Liver (tissue), 9 donors: Measurements from ENCODE around the gene ACSBG1. TPM values are rescaled to one million over a fixed set of nuclear protein-coding genes. Genes with fewer than 3 reads are reported as not detected.

Experiments
- DNase-seq: peaks from one replicate; pipeline ENCODE4 v3.0.0-alpha.2; 2017; ENCODE audit warnings: low spot score
- H3K27ac ChIP-seq, 2 donors: one replicate each; pipeline ENCODE4 v1.7.0; 2013; ENCODE audit warnings: inconsistent platforms in 2 of 2, low read length in 2 of 2, control low read depth in 1 of 2, low read depth in 1 of 2, mild to moderate bottlenecking in 1 of 2
- H3K27me3 ChIP-seq, 4 donors: one replicate each; pipeline versions ENCODE4 v1.6.1 to v1.7.0; 2013; ENCODE audit warnings: low read length in 3 of 4, inconsistent platforms in 1 of 4, mild to moderate bottlenecking in 1 of 4, moderate library complexity in 1 of 4; ENCODE audit not compliant: control insufficient read depth in 4 of 4, insufficient read depth in 4 of 4
- H3K36me3 ChIP-seq, 4 donors: one replicate each; pipeline versions ENCODE4 v1.6.1 to v1.7.0; 2013; ENCODE audit warnings: low read length in 3 of 4, mild to moderate bottlenecking in 3 of 4, low read depth in 1 of 4, moderate library complexity in 1 of 4; ENCODE audit not compliant: control insufficient read depth in 4 of 4, insufficient read depth in 3 of 4
- H3K4me1 ChIP-seq, 4 donors: one replicate each; pipeline versions ENCODE4 v1.6.1 to v1.7.0; 2013; ENCODE audit warnings: low read length in 3 of 4, mild to moderate bottlenecking in 3 of 4, moderate library complexity in 1 of 4; ENCODE audit not compliant: control insufficient read depth in 4 of 4, insufficient read depth in 4 of 4
- H3K4me3 ChIP-seq, 3 donors: one replicate each; pipeline versions ENCODE4 v1.6.1 to v1.7.0; 2013; ENCODE audit warnings: low read length in 3 of 3, control low read depth in 1 of 3, low read depth in 1 of 3, mild to moderate bottlenecking in 1 of 3
- H3K9ac ChIP-seq, 2 donors: one replicate each; pipeline ENCODE4 v1.7.0; 2013; ENCODE audit warnings: low read length in 2 of 2, mild to moderate bottlenecking in 2 of 2, moderate library complexity in 2 of 2, control low read depth in 1 of 2, low read depth in 1 of 2
- H3K9me3 ChIP-seq, 4 donors: one replicate each; pipeline versions ENCODE4 v1.6.1 to v1.7.0; 2013; ENCODE audit warnings: low read length in 3 of 4; ENCODE audit not compliant: control insufficient read depth in 4 of 4
- ATF3 ChIP-seq: IDR thresholded peaks from 2 replicates; pipeline ENCODE4 v1.6.1; 2016; ENCODE audit warnings: antibody characterized with exemption
- EGR1 ChIP-seq, 2 donors: IDR thresholded peaks; 2 replicates each; pipeline ENCODE4 v1.6.1; 2016 to 2018; ENCODE audit warnings: antibody characterized with exemption in 2 of 2, low read depth in 2 of 2
- FOXA1 ChIP-seq: IDR thresholded peaks from 2 replicates; pipeline ENCODE4 v1.6.1; 2016; ENCODE audit warnings: antibody characterized with exemption
- FOXA2 ChIP-seq: IDR thresholded peaks from 2 replicates; pipeline ENCODE4 v1.6.1; 2016; ENCODE audit warnings: antibody characterized with exemption
- GABPA ChIP-seq, 2 donors: IDR thresholded peaks in 1 of 2; conservative IDR thresholded peaks in 1 of 2; 2 replicates each; pipeline ENCODE4 v1.6.1; 2016; ENCODE audit warnings: antibody characterized with exemption in 2 of 2, mild to moderate bottlenecking in 1 of 2, moderate library complexity in 1 of 2
- HNF4A ChIP-seq, 2 donors: conservative IDR thresholded peaks; 2 replicates each; pipeline ENCODE4 v1.6.1; 2016; ENCODE audit warnings: antibody characterized with exemption in 2 of 2, mild to moderate bottlenecking in 2 of 2
- HNF4G ChIP-seq: IDR thresholded peaks from 2 replicates; pipeline ENCODE4 v1.6.1; 2016; ENCODE audit warnings: antibody characterized with exemption
- JUND ChIP-seq, 2 donors: IDR thresholded peaks; 2 replicates each; pipeline ENCODE4 v1.6.1; 2016; ENCODE audit warnings: antibody characterized with exemption in 2 of 2
- MAX ChIP-seq: IDR thresholded peaks from 2 replicates; pipeline ENCODE4 v1.6.1; 2016; ENCODE audit warnings: antibody characterized with exemption
- NR2F2 ChIP-seq: IDR thresholded peaks from 2 replicates; pipeline ENCODE4 v1.6.1; 2016; ENCODE audit warnings: antibody characterized with exemption
- RAD21 ChIP-seq, 2 donors: IDR thresholded peaks; 2 replicates each; pipeline ENCODE4 v1.6.1; 2016; ENCODE audit warnings: antibody characterized with exemption in 2 of 2, mild to moderate bottlenecking in 2 of 2
- REST ChIP-seq: IDR thresholded peaks from 2 replicates; pipeline ENCODE4 v1.6.1; 2016; ENCODE audit warnings: antibody characterized with exemption, mild to moderate bottlenecking
- RXRA ChIP-seq, 2 donors: IDR thresholded peaks; 2 replicates each; pipeline ENCODE4 v1.6.1; 2017 to 2018; ENCODE audit warnings: antibody characterized with exemption in 2 of 2, mild to moderate bottlenecking in 1 of 2
- SP1 ChIP-seq: IDR thresholded peaks from 2 replicates; pipeline ENCODE4 v1.6.1; 2018; ENCODE audit warnings: antibody characterized with exemption, mild to moderate bottlenecking
- TAF1 ChIP-seq: conservative IDR thresholded peaks from 2 replicates; pipeline ENCODE4 v1.6.1; 2016; ENCODE audit warnings: antibody characterized with exemption, mild to moderate bottlenecking
- YY1 ChIP-seq: IDR thresholded peaks from 2 replicates; pipeline ENCODE4 v1.6.1; 2016; ENCODE audit warnings: antibody characterized with exemption, mild to moderate bottlenecking
- WGBS: extraction: QIAGEN DNeasy Blood & Tissue Kit; methylation state at CpG from one replicate; pipeline ENCODE4 v1.1.7; 2013; 5-methylcytosine and 5-hydroxymethylcytosine counted together
- polyA plus RNA-seq, 2 donors: library from polyadenylated mRNA; stranded (reverse) in 1 of 2; unstranded in 1 of 2; fragments of 200-250 nt in 1 of 2; fragments of >200 nt in 1 of 2; fragmentation: Nextera tagmentation in 1 of 2; extraction: Ambion mirVana in 1 of 2; gene quantifications; one replicate each; pipeline versions ENCODE4 v1.2.1 to v1.2.3, GENCODE V29; 2013 to 2015
- total RNA-seq, 2 donors: library from RNA; depleted of rRNA; stranded (reverse); fragments of >200 nt; gene quantifications; one replicate each; pipeline ENCODE4 v1.2.3, GENCODE V29; 2014
- TF ChIP-seq, protein P1 (sequence below): IDR thresholded peaks from 2 replicates; pipeline ENCODE4 v1.6.1; 2016; ENCODE audit warnings: antibody characterized with exemption
- donor health status: healthy.
- donor health status: healthy.
- donor health status: healthy.
- donor health status: healthy.
- donor health status: healthy.

ACSBG1 gene
- total and polyA plus RNA-seq, 4 donors, result under 0.01 to 3.8 (median 0.15) TPM

DNA sequence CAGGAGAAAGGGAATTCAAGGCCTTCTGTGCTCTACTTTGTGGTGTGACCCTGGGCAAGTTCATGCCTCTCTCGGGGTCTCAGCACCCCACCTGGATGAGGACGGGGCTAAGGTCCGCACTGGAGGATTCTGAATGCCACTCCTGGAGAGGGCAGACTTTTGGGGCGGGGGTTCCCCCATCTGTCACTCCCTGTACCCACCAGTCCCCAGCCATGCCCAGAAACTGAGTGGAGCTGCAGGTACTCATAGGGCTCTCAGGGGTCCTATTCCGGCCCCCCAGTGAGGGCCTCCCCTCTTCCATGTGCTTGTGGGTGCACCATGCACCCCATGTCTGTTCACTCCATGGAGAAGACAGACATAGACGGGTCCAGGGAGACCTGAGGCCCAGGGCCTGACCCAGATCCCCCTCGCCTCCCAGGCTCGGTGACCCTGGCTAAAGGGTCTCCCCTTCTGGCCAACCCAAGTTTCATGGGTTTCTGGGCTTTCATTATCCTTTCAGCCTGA is 26.0 kb downstream of the ACSBG1 start:
- WGBS, result 97% methylated on average over 8 of the region's 8 CpGs
- no peak overlapping the region for H3K27ac ChIP-seq
- peak; percentile 19 for DNase-seq

GRCh38 chr15:78207641-78208340 is 26.6 kb downstream of the ACSBG1 start:
- 91% methylated on average over 8 of the region's 8 CpGs for WGBS
- H3K36me3 ChIP-seq, result no peaks in the 10 kb centered on the region
- H3K4me1 ChIP-seq, result peaks cover 0 to 10% (median 4%) of the 10 kb centered on the region in 4 donors
- DNase-seq, result no peak
- H3K9me3 ChIP-seq, result no peaks in the 10 kb centered on the region
- no peak overlapping the region for H3K4me3 ChIP-seq
- H3K27ac ChIP-seq, result no peak overlapping the region
- H3K9ac ChIP-seq, result no peak overlapping the region
- H3K27me3 ChIP-seq, result no peaks in the 10 kb centered on the region
- TF ChIP-seq FOXA2 (no peak), HNF4G (no peak), GABPA (IDR thresholded peaks at IDR 0.05 in 1 of 2, conservative IDR thresholded peaks at IDR 0.05 in 1 of 2) (no peak), EGR1 (IDR thresholded peaks at IDR 0.05; ENCODE audit: low read depth in 2 of 2) (no peak), YY1 (no peak), HNF4A (conservative IDR thresholded peaks at IDR 0.05) (no peak), JUND (IDR thresholded peaks at IDR 0.05) (no peak), TAF1 (no peak), RAD21 (IDR thresholded peaks at IDR 0.05) (no peak), FOXA1 (no peak), REST (no peak)

More for the DNA sequence above, 26.0 kb downstream of the ACSBG1 start:
- H3K4me1 ChIP-seq, result peaks cover 0 to 10% (median 4%) of the 10 kb centered on the region in 4 donors
- no peak for TF ChIP-seq NR2F2
- no peak for TF ChIP-seq YY1
- no peak for TF ChIP-seq SP1
- no peak for TF ChIP-seq MAX
- TF ChIP-seq ATF3, result no peak
- TF ChIP-seq RAD21 (IDR thresholded peaks at IDR 0.05), result no peak
- TF ChIP-seq JUND (IDR thresholded peaks at IDR 0.05), result no peak
- no peak for TF ChIP-seq GABPA (IDR thresholded peaks at IDR 0.05 in 1 of 2, conservative IDR thresholded peaks at IDR 0.05 in 1 of 2)
- TF ChIP-seq FOXA2, result no peak
- no peak for TF ChIP-seq HNF4G
- TF ChIP-seq, protein P1, sequence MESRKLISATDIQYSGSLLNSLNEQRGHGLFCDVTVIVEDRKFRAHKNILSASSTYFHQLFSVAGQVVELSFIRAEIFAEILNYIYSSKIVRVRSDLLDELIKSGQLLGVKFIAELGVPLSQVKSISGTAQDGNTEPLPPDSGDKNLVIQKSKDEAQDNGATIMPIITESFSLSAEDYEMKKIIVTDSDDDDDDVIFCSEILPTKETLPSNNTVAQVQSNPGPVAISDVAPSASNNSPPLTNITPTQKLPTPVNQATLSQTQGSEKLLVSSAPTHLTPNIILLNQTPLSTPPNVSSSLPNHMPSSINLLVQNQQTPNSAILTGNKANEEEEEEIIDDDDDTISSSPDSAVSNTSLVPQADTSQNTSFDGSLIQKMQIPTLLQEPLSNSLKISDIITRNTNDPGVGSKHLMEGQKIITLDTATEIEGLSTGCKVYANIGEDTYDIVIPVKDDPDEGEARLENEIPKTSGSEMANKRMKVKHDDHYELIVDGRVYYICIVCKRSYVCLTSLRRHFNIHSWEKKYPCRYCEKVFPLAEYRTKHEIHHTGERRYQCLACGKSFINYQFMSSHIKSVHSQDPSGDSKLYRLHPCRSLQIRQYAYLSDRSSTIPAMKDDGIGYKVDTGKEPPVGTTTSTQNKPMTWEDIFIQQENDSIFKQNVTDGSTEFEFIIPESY, result no peak
- no peak for TF ChIP-seq REST
- TF ChIP-seq RXRA (IDR thresholded peaks at IDR 0.05), result no peak
- H3K27me3 ChIP-seq, result no peaks in the 10 kb centered on the region
- no peak overlapping the region for H3K9ac ChIP-seq
- no peaks in the 10 kb centered on the region for H3K36me3 ChIP-seq
- H3K4me3 ChIP-seq, result no peak overlapping the region
- H3K9me3 ChIP-seq, result no peaks in the 10 kb centered on the region
